HG03175 (cell line): ENCODE measurements around the gene EGFL6.
A peak's percentile ranks its signal among the peaks of the same experiment; 100 is the strongest.
"Not testable (repeated sequence)": the region's sequence is repeated elsewhere in the genome, so short reads cannot be mapped to it uniquely, and the experiment has no call there.

Experiments used
- ATAC-seq: cut with Tn5 transposase; IDR thresholded peaks from one replicate; pipeline ENCODE4 v1.9.1; 2021; ENCODE audit warnings: mild to moderate bottlenecking, moderate library complexity; ENCODE audit not compliant: unreplicated experiment

The EGFL6 gene

DNA sequence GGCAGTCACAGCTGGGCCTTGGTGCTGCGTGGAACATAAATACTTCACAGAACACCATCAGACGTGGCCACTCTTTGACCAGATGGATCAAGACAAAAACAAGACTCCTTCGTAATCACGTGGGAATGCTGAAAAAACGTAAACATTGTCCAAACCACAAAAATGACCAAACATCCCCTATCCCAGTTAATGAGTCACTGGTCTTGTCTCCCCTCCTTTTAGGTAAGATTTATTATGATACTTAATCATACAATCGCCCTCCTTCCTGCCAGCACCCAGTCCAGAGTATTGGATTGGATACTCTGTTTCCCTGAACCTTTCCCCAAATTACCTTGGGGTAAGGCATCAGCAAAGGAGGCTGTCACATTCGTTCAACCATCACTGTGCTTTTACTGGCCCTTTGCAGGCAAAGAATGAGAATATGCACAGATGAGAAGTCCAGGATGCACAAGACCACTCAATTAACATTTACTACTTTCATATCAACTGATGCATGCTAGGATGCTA lies 82.9 kb downstream of the EGFL6 start:
- ATAC-seq = no peak

DNA sequence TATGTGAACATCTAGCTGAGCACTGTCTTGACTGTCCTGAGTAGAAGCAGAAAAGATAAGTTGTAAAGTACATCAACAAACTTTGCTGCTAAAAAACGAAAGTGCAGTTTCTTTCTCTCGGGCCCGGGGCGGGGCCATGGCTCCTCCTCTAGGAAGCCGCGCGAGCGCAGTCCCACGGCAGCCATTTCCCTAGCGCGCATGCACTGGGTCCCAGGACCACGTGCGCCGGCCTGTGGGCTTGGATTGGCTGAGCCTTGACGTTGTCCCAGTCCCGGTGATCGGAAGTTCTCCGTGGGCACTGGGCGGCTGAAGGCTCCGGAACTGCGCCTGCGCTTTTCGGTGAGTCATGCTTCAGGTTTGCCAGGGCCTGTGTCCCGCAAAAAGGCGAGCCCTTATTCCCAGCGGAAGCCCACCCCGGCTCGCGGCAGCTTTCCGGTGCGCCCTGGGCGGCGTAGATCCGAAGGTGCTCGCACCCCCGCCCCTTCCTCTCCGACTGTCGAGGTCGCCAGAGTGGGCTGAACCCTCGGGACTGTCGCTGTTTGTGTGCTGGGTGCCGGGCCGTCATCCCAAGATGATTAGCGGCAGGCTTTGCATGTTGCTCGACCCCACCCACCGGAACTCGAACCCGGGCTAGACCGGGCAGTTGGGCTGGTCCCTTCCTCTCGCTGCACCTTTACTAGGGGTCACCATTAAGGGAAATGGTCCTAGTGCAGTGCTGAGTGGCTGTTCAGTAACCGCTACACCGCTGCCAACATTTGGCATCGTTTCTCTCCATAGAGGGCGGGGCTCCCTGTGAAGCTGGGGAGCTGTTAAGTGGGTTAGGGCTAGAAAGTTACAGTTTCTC lies 83.7 kb downstream of the EGFL6 start, which contains the start of gene TCEANC:
Gene TCEANC (plus strand): TSS at position 292 of the 844 bp plus-strand sequence. CDS start 9,368 bp downstream, outside the sequence.
- peak; percentile 94 for ATAC-seq

DNA sequence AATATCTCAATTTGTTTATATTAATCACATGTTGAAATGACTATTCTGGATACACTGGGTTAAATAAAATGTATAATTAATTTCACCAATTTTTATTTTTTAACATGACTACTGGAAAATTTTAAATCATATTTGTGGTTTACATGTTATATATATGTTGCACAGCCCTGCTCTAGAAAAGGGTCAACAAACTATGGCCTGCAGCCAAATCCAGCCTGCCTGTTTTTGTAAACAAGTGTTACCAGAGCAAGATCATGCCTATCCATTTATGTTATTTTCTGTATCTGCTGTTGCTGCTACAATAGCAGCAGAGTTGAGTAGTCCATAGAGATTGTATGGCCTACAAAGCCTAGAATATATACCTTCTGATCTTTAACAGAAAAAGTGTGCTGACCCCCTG lies 84.7 kb downstream of the EGFL6 start:
- no peak for ATAC-seq

DNA sequence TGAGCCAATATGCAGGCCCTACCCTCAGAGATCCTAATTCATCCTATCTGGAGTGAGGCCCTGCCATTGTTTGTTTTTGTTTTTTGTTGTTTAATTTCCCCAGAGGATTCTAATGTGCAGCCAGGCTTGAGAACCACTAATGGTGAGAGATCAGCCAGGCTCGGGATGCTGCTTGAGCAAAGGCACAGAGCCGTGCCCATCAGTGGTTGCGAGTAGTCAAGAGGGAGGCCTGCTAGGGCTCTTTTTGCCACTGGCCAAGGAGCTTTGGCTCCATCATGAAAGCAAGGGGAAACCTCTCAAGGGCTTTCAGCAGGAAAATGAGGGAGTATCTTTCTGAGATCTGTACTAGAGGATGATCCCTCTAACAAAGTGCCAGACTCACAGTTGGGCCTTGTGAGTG lies 86.3 kb downstream of the EGFL6 start:
- ATAC-seq = no peak

DNA sequence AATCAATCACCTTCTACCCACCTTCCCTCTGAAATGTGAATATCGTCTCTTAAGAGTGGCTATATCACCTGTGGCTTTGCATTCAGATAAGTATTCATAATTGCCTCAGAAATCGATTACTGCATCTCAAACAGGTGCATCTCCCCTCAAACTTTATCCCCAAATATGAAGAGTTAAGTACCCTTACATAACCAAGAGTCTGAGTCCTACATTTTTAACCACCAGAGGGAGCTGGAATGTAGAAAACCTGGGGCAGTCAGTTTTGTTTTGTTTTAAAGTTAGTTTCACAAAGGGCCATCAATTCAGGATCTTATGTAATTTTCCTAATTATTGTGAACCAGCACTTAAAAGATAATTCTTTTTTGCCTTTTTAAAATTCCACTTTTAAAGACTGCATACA lies 89.2 kb downstream of the EGFL6 start:
- no peak for ATAC-seq

DNA sequence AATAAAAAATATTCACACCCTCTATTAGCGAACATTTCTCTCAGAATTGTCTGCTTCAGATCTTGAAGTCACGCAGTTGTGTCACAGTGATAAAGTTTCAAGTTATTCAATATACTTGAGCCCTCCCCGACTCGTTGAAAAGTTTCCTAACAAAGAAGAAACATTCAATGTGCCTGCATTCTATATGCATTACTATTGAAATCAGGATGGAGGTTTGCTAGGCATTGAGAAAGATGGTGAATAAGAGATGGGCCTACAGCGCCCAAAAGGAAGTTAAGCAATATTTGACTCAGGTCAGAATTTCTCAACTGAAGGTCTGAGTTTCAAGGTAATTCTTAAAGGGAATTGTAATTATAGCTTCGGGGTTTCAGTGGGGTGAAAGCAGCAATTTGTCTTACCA lies 89.7 kb downstream of the EGFL6 start:
- no peak for ATAC-seq

DNA sequence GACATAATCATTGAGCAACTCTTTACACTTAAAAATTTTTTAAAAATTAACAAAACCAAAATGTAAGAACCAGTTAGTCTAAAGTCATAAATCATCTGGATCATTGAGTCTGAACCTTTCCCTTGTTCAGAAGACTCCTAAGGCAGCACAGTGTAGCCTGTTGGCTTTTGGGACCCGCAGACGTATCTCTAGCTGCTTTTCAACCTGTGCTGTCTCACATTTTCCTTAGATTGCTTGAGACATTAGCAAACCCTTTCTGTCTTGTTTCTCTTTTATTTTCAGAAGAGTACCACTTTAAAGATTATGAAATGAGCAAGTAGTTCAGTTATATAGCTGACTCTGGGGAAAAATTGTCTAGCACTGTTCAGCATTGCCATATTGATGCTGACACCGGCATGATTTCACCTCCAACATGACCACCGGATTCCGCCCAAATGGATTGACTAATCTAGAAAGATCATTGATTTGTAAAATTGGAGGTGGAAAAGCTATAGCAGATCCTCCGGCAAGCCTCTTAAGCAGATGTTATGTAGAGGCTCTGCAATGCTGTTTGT lies 92.4 kb downstream of the EGFL6 start:
- ATAC-seq = peak; percentile 24

DNA sequence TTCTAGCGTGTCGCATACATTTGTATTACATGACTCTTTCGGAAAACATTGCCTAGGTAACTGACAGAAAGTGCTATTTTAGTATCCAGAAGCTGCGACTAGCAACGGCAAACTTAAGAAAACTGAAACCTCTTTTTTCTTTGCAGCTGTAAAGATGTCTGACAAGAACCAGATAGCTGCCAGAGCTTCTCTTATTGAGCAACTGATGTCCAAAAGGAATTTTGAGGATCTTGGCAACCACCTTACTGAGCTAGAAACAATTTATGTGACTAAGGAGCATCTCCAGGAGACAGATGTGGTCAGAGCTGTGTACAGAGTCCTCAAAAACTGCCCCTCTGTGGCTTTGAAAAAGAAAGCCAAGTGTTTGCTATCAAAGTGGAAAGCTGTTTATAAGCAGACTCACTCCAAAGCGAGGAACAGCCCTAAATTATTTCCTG lies 93.0 kb downstream of the EGFL6 start:
- peak; percentile 72 for ATAC-seq

DNA sequence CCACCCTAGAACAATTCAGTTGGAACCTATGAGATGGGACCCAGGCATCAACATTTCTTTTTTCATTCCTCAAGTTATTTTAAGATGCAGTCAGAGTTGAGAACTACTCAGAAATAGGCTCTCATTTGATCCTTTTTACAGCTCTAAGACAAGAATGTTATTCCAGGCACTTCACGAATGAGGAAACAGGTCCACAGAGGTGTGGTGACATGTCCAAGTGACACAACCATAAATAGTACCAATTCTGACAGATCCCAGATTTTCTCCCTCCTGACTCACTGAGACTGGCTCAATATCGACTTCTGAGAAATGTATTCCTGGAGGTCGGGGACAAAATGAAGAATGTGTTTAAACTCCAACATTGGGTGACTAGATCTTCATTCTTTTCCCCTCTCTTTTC lies 94.6 kb downstream of the EGFL6 start:
- ATAC-seq = no peak

DNA sequence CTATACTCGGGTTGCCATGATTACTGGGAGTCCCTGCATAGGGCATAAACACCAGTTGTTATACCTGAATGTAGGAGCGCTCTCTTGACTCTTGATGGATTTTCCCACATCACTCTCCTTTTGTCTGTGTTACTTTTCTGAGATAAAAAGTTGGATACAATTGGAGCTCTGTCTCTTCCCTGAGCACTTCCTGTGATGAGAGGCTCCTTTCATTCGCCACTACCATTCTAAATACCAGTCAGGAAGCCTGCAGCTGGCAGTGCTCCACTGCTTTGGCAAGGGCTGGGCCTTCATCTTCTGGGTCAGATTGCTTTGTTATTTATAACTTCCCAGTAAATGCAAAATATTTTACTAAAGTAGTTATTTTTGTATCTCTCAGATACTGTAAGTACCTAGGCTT lies 97.4 kb downstream of the EGFL6 start:
- ATAC-seq = no peak

DNA sequence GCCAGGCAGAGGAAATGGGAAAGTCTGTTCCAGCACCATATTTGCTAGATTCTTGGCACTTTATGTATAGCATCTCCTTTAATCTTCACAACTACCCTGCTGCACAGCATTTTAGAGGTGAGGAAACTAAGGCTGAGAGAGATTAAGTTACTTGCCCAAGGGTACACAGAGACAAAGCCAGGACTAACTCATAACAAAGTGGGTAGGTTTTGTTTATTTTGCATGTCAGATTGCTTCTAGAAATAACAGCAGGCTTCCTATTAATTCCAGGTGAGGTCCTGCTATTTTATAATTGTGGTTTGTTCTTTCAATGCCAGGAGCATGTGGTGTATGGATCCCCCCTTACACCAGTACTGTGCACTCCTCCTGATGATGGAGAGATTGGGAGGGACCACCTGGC lies 98.5 kb downstream of the EGFL6 start:
- no peak for ATAC-seq

DNA sequence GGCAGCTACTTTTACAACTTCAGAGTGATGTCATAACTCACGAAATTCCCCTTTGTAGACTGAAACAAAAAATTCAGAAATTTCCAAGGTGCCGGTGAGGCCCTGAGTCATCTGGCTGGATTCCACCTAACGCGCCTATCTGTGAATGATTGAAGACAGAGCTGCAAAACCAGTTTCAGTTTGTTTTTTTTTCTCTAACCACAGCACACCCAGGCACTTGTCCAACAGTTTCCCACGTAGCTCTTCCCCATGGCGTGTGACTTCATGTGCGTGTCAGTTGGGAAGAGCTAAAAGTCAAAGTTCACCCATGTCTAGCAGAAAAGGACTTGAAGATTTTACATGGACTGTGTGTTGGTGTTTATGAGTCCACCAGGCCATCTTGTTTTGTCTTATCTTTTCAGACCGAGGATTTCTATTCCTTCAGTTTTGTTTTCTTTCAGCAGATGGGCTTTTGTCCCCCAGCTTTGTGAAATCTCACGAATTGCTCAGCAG lies 99.9 kb downstream of the EGFL6 start:
- ATAC-seq = peak; percentile 86

DNA sequence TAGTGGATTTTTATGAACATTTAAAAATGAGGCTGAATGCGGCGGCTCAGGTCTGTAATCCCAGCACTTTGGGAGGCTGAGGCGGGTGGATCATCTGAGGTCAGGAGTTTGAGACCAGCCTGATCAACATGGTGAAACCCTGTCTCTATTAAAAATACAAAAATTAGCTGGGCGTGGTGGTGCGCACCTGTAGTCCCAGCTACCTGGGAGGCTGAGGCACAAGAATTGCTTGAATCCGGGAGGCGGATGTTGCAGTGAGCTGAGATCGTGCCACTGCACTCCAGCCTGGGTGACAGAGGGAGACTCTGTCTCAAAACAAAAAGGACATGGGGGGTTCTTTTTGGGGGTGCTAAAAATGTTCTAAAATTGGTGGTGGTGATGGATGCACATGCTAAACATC lies 100.4 kb downstream of the EGFL6 start:
- not testable (repeated sequence) for ATAC-seq

DNA sequence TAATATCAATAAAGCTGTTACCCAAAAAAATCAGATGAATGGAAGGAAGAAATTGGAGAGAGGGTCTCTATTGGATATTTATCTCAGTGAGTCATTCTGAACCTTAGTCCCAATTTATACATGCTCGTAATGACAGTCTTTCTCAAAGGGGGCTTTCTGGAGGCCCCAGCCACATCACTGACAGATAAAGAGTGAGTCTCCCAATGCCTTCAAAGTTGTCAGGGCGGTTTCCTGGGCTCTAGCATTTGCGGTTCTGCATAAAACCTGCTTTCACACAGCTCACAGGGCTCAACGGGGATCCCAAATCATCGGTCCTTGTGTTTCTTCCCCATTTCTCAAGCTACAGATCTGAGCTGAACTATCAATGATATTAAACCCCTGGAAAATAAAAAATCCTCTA lies 100.8 kb downstream of the EGFL6 start:
- ATAC-seq = no peak

DNA sequence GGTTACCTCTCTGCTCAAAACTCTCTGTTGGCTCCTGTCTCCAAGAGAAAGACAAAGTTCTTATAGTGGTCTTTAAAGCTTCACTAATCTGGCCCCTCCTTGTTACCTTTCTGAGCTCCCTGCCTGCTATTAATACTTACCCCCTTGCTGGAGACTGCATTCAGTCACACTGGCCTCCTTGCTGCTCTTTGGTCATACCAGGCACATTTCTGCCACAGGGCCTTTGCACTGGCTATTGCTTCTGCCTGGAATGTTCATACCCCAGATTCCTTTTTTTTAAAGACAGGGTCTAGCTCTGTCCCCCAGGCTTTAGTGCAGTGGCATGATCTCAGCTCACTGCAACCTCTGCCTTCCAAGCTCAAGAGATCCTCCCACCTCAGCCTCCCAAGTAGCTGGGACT lies 103.6 kb downstream of the EGFL6 start:
- no peak for ATAC-seq

DNA sequence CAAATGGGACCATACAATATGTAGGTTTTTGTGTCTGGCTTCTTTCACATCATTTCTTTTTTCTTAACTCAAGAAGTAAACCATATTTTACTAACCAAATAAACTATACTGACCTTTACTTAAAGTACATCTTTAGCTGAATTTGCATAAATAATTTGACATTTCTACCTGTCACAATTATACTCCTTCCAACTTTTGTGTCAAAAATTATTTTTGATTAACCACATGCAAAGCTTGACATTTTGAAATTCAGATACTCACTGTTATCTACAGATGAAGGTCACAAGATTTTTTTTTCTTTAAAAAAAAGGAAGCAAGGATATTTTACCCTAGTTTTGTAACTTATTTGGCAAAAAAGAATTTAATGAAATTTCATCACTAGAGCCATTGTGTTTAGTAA lies 107.5 kb downstream of the EGFL6 start:
- no peak for ATAC-seq

DNA sequence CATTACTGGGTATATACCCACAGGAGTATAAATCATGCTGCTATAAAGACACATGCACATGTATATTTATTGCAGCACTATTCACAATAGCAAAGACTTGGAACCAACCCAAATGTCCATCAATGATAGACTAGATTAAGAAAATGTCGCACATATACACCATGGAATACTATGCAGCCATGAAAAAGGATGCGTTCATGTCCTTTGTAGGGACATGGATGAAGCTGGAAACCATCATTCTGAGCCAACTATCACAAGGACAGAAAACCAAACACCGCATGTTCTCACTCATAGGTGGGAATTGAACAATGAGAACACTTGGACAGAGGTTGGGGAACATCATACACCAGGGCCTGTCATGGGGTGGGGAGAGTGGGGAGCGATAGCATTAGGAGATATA lies 110.3 kb downstream of the EGFL6 start:
- not testable (repeated sequence) for ATAC-seq

DNA sequence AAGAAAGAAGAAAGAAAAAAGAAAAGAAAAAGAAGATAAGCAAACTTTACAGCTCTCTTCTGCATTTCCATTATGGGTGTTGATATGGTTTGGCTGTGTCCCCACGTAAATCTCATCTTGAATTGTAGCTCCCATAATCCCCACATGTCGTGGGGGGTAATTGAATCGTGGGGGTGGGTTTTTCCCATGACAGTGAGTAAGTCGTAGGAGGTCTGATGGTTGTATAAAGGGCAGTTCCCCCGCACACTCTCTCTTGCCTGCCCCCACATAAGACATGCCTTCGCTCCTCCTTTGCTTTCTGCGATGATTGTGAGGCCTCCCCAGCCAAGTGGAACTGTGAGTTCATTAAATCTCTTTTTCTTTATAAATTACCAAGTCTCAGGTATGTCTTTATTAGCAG lies 112.2 kb downstream of the EGFL6 start:
- no peak for ATAC-seq
